Fibroblast of lung (primary cell): ENCODE data around the gene BCAT1.

ENCODE experiments used
- EZH2 ChIP-seq: IDR thresholded peaks from 2 replicates; pipeline ENCODE4 v1.5.1; 2012; ENCODE audit warnings: low read length, control low read depth, mild to moderate bottlenecking; ENCODE audit errors: missing control alignments
- TF ChIP-seq, protein P1 (sequence below), 2 donors: IDR thresholded peaks in 1 of 2; conservative IDR thresholded peaks in 1 of 2; 1 replicate in 1 of 2; 2 replicates in 1 of 2; pipeline ENCODE4 v1.5.1; 2011 to 2012; ENCODE audit warnings: low read length in 2 of 2, control low read depth in 1 of 2, inconsistent platforms in 1 of 2, low read depth in 1 of 2, mild to moderate bottlenecking in 1 of 2

DNA sequence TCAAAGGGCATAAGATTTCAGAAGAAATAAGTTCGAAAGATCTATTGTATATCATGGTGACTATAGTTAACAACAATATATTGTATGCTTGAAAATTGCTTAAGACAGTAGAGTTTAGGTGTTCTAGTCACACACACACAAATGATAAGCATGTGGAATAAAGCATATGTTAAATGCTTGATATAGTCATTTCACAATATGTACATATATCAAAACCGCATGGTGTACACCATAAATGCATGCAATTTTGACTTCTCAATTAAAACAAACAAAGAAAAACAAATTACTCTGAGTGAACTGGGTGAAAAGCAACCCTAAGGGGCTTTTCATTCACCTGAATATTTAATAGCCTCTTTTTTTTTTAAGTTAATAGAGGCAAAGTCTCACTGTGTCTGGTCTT is 40.3 kb upstream of the BCAT1 start:
- TF ChIP-seq, protein P1, sequence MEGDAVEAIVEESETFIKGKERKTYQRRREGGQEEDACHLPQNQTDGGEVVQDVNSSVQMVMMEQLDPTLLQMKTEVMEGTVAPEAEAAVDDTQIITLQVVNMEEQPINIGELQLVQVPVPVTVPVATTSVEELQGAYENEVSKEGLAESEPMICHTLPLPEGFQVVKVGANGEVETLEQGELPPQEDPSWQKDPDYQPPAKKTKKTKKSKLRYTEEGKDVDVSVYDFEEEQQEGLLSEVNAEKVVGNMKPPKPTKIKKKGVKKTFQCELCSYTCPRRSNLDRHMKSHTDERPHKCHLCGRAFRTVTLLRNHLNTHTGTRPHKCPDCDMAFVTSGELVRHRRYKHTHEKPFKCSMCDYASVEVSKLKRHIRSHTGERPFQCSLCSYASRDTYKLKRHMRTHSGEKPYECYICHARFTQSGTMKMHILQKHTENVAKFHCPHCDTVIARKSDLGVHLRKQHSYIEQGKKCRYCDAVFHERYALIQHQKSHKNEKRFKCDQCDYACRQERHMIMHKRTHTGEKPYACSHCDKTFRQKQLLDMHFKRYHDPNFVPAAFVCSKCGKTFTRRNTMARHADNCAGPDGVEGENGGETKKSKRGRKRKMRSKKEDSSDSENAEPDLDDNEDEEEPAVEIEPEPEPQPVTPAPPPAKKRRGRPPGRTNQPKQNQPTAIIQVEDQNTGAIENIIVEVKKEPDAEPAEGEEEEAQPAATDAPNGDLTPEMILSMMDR (conservative IDR thresholded peaks at IDR 0.05 in 1 of 2, IDR thresholded peaks at IDR 0.05 in 1 of 2; ENCODE audit: low read depth in 1 of 2, low read length in 2 of 2): no peak
- TF ChIP-seq EZH2: no peak
